ENCODE results near the gene C1orf115. TPM values are rescaled to one million over a fixed set of nuclear protein-coding genes. Genes with fewer than 3 reads are reported as not detected.

Gene C1orf115
- total RNA-seq, 2 experiments from 2014 or later = 0.73 to 0.76 TPM

DNA sequence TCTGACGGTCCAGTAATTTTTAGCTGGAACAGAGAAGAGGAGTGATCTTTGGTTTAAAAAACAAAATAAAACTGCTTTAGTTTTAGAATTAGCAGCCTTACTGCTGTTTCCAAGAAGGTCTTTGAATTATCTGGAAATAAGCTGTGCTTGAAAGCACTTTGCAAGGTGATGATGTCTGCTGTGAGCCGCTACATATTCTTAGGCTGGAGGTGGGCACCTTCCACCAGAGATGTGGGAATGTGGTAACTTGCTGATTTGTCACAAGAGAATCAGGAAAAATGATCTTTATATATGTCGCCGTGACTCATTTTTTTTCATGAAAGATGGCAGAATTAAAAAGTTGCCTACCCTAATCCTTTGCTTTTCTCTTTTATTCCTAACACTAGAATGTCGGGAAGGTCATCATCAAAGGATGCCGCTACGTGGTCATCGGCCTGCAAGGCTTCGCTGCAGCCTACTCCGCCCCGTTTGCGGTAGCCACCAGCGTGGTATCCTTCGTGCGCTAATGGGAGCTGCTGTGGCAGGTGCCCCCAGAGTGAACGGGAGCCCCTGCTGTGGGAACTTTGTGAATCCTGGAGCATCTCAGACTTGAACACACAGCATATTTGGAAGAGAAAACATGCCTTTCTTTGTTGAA lies 6.2 kb downstream of the C1orf115 start:
- Mint-ChIP-seq H3K4me3 (no peak overlapping the region), H3K4me1 (ENCODE audit: low read depth) (no peaks in the 10 kb centered on the region), H3K9me3 (no peaks in the 10 kb centered on the region), H3K27ac (no peak overlapping the region), H3K36me3 (no peaks in the 10 kb centered on the region), H3K27me3 (no peaks in the 10 kb centered on the region)
- ChIA-PET POLR2A (no interaction called here), CTCF (no interaction called here)
- DNase-seq = no peak
- intact Hi-C loops (cut with micrococcal nuclease) = no loop called here

DNA sequence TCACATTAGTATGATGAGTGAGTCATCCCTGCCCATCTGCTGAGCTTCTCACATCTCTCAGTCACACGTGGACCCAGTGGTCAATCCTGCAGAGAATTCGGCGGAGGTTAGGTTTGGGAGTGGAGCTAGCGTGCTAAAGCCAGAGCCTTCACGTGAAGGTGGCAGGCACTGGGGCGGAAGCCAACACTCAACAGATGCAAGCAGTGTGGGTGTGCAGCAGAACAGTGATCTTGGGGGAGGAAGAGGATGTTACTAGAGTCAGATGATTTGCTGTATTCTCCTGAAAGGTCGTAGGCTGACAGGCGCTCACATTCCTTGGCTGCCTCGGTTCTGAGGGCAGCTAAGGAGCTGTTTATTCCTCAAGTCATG lies 6.7 kb downstream of the C1orf115 start:
- H3K4me1 Mint-ChIP-seq (ENCODE audit: low read depth) = no peaks in the 10 kb centered on the region
- no peak for DNase-seq
- POLR2A ChIA-PET = no interaction called here
- CTCF ChIA-PET = no interaction called here
- no peaks in the 10 kb centered on the region for H3K9me3 Mint-ChIP-seq
- no peaks in the 10 kb centered on the region for H3K27me3 Mint-ChIP-seq
- no peak overlapping the region for H3K27ac Mint-ChIP-seq
- intact Hi-C loops (cut with micrococcal nuclease) = no loop called here
- H3K4me3 Mint-ChIP-seq = no peak overlapping the region
- no peaks in the 10 kb centered on the region for H3K36me3 Mint-ChIP-seq

DNA sequence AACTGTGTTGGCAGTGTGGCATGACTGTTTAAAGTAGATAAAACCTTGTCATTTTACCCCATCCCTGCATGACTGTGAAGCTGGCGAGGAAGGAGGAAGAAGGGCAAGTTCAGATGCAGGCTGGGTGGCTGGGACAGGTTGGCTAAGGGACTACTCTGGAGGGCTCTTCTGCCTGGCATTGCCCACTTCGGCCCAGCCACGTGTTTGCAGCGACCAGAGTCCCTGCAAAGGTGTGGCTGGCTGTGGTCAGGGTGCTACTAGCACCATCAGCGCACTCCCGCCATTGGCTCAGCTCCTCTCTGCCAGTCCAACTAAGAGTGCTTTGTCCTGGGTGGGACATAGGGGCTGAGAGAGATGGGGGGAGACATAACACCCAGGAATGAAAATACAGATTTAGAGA lies 7.2 kb downstream of the C1orf115 start:
- H3K4me3 Mint-ChIP-seq = no peak overlapping the region
- no peaks in the 10 kb centered on the region for H3K36me3 Mint-ChIP-seq
- no peak for DNase-seq
- ChIA-PET CTCF (no interaction called here), POLR2A (no interaction called here)
- no peaks in the 10 kb centered on the region for H3K9me3 Mint-ChIP-seq
- peaks cover 3% of the 10 kb centered on the region for H3K27me3 Mint-ChIP-seq
- H3K27ac Mint-ChIP-seq = no peak overlapping the region
- H3K4me1 Mint-ChIP-seq (ENCODE audit: low read depth) = no peaks in the 10 kb centered on the region
- intact Hi-C loops (cut with micrococcal nuclease) = no loop called here

DNA sequence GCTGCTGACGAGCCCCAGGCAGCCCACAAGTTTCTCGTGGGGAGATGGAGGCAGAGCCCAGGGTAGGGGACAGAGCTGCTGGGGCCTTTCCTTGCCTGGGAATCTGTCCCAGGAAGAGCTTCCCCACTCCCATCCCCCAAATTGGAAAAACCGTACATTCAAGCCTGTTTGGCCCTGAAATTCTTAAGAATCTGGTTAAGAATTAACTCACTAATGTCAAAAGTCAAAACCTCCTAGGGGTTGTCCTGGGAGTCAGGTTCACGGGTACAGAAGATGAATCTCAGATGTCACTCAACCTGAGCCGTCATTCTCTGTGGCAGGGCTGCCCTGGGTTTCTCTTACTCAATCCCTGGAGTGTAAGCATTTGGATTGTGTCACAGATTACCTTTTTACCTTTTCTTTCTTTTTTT lies 8.4 kb downstream of the C1orf115 start:
- Mint-ChIP-seq H3K27me3 (peaks cover 7% of the 10 kb centered on the region), H3K27ac (no peak overlapping the region), H3K4me3 (no peak overlapping the region), H3K9me3 (no peaks in the 10 kb centered on the region), H3K4me1 (ENCODE audit: low read depth) (no peaks in the 10 kb centered on the region), H3K36me3 (no peaks in the 10 kb centered on the region)
- DNase-seq = no peak
- intact Hi-C loops (cut with micrococcal nuclease) = no loop called here
- CTCF ChIA-PET = interaction anchor here (0.7 kb wide), 1 partner anchor 19 kb away, joined by 3 read pairs; no protein-coding TSS in a partner anchor
- POLR2A ChIA-PET = no interaction called here

DNA sequence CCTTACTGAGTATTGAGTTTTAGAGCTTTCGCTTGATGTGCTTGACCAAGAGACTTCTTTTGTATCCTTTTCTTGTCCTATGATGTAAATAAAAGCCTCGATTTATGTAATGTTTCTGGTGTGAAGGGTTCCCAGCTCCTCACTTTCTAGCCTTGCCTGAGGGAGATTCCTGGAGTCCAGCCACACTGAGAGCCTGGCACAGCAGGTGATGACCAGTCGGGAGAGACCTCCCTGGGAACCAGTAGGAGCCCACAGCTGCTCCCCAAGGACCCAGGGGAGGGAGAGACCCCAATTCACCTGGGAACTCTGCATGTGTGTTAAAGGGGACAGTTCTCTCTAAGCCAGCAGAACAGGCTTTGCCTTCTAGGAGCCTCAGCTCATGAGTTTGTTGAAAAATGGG lies 8.9 kb downstream of the C1orf115 start:
- Mint-ChIP-seq H3K4me3 (no peak overlapping the region), H3K27me3 (peaks cover 9% of the 10 kb centered on the region), H3K36me3 (no peaks in the 10 kb centered on the region), H3K27ac (no peak overlapping the region), H3K9me3 (no peaks in the 10 kb centered on the region), H3K4me1 (ENCODE audit: low read depth) (no peaks in the 10 kb centered on the region)
- intact Hi-C loops (cut with micrococcal nuclease) = no loop called here
- ChIA-PET CTCF (interaction anchor here (0.7 kb wide), 1 partner anchor 19 kb away, joined by 3 read pairs; no protein-coding TSS in a partner anchor), POLR2A (no interaction called here)
- no peak for DNase-seq

DNA sequence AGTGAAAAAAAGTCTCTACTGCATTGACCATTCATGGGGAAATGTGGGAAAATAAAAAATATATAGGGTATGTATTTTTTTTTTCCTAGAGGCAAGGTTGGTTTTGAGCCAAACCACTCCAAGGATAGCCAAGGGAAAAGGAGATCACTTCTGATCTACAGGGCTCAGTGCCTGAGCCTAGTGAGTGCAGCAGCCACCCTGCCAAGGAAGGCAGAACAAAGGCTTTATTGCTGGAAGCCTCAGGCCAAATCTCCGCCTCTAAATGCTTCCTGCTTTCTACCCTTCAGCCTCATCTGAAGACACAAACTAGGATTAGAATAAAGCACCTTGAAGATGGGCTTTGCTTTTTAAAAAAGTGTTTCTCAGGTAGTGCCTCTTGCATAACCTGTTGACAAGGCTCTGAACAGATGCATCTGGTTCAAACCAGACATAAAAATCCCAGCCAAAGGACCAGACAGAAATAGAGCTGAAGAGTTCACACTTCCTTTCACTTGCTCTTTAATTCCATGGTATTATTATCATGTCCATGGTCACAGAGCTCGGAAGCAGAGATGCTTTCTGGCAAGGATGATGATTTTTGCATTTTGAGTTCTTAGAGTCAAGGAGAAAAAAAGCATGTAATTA lies 10.5 kb downstream of the C1orf115 start:
- Mint-ChIP-seq H3K9me3 (no peaks in the 10 kb centered on the region), H3K4me3 (no peak overlapping the region), H3K27me3 (peaks cover 11% of the 10 kb centered on the region), H3K27ac (no peak overlapping the region), H3K36me3 (no peaks in the 10 kb centered on the region), H3K4me1 (ENCODE audit: low read depth) (no peaks in the 10 kb centered on the region)
- ChIA-PET POLR2A (no interaction called here), CTCF (interaction anchor here (0.9 kb wide), 1 partner anchor 33 kb away, joined by 3 read pairs; no protein-coding TSS in a partner anchor)
- intact Hi-C loops (cut with micrococcal nuclease) = no loop called here
- DNase-seq = no peak

DNA sequence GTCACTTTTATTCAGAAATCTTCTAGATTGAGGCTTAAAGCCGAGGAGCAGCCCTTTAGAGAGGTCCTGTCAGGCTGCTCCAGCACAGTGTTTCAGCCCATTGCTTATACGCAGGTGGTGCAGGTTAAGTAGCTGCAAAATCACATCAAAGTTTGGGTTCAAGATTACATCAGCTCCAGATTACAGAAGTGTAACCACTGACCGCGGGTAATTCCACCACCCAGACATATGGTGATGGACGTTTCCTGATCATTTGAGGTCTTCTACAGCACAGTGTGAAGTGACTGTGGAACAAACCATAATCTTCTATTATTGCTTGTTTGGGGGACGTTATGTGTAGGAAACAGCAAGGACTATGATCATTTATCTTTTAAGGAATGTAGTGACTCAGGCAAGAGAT lies 11.8 kb downstream of the C1orf115 start:
- H3K36me3 Mint-ChIP-seq = no peaks in the 10 kb centered on the region
- CTCF ChIA-PET = interaction anchor here (2.2 kb wide), 1 partner anchor 73 kb away, joined by 5 read pairs; no protein-coding TSS in a partner anchor

DNA sequence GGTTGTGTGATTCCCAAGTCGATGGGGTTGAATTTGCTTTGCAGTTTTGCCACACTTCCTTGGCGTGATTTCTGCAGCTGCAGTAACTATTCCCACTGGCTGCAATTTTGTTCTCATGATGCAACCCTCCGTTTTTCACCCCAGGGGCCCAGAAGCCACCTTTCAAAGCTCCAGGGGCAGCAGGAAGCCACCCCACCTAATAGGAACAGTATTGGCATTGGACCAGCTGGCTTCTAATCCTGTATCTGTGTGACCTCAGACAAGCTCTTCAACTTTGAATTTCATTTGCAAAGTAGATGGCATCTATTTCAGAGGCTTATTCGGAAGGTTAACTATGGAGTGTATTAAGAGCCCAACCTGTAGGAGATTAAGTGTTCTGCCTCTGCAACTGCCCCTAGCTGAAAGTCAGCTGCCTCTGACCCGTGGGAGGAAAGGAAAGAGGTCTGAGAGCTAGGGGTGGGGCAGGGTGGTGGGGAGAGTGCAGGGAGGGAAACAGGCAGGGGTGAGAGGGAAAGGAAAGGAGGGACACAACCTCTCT lies 12.6 kb downstream of the C1orf115 start:
- H3K36me3 Mint-ChIP-seq = no peaks in the 10 kb centered on the region

More for the DNA sequence above, 11.8 kb downstream of the C1orf115 start:
- POLR2A ChIA-PET = no interaction called here
- Mint-ChIP-seq H3K4me1 (ENCODE audit: low read depth) (no peaks in the 10 kb centered on the region), H3K4me3 (no peak overlapping the region), H3K27me3 (peaks cover 11% of the 10 kb centered on the region), H3K9me3 (no peaks in the 10 kb centered on the region), H3K27ac (no peak overlapping the region)
- intact Hi-C loops (cut with micrococcal nuclease) = no loop called here
- DNase-seq = no peak

DNA sequence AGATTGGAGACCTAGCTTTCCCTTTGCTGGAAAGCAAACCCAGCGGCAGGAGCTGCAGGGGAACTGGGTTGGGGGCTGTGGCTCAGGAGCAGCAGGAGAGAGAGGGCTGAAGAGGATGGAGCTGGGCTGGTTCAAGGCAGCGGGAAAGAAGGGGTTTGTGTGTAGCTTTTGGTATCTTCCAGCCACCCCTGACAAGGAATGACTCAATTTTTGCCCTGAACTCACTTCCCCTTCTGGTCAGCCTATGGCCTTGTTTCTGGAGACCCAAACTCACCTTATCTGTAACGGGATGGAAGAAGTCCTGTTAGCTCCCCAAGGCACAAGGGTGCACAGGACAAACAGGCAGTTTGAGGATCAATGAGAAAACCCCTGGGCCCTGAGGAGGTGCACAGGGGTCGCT lies 13.1 kb downstream of the C1orf115 start:
- H3K4me3 Mint-ChIP-seq = no peak overlapping the region
- POLR2A ChIA-PET = no interaction called here
- no peaks in the 10 kb centered on the region for H3K36me3 Mint-ChIP-seq
- CTCF ChIA-PET = interaction anchor here (2.2 to 2.6 kb wide), 2 partner anchors 30 to 72 kb away, joined by 5 to 15 read pairs; no protein-coding TSS in a partner anchor
- DNase-seq = no peak
- intact Hi-C loops (cut with micrococcal nuclease) = no loop called here
- H3K27me3 Mint-ChIP-seq = peaks cover 11% of the 10 kb centered on the region
- no peak overlapping the region for H3K27ac Mint-ChIP-seq
- H3K9me3 Mint-ChIP-seq = no peaks in the 10 kb centered on the region
- no peaks in the 10 kb centered on the region for H3K4me1 Mint-ChIP-seq (ENCODE audit: low read depth)

More for the DNA sequence above, 12.6 kb downstream of the C1orf115 start:
- no peaks in the 10 kb centered on the region for H3K4me1 Mint-ChIP-seq (ENCODE audit: low read depth)
- CTCF ChIA-PET = interaction anchor here (2.2 to 2.6 kb wide), 2 partner anchors 31 to 72 kb away, joined by 5 to 15 read pairs; no protein-coding TSS in a partner anchor
- no peaks in the 10 kb centered on the region for H3K9me3 Mint-ChIP-seq
- peaks cover 11% of the 10 kb centered on the region for H3K27me3 Mint-ChIP-seq
- no peak overlapping the region for H3K4me3 Mint-ChIP-seq
- POLR2A ChIA-PET = no interaction called here
- intact Hi-C loops (cut with micrococcal nuclease) = no loop called here
- DNase-seq = no peak
- no peak overlapping the region for H3K27ac Mint-ChIP-seq

DNA sequence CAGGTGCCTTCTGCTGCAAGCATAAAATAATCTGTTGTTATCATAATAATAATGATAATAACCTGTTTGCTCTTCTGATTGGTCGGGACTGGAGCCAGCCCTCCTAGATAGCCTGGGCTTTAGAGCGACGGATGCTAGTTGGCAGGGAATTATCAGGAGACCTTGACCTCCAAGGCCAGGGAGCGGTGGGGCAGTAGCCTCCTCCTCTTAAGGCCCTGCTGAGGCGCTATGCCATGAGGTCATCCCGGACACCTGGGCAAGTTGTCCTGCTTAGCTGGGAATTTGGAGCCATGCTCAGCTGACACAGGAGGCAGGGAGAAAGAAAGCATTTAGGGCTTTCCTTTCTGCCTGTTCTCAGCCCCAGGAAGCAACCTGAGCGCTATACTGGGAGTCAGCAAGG lies 15.6 kb downstream of the C1orf115 start:
- H3K27me3 Mint-ChIP-seq = peaks cover 11% of the 10 kb centered on the region
- intact Hi-C loops (cut with micrococcal nuclease) = no loop called here
- CTCF ChIA-PET = interaction anchor here (1.2 kb wide), 1 partner anchor 27 kb away, joined by 3 read pairs; no protein-coding TSS in a partner anchor
- no peaks in the 10 kb centered on the region for H3K9me3 Mint-ChIP-seq
- POLR2A ChIA-PET = no interaction called here
- DNase-seq = no peak
- H3K27ac Mint-ChIP-seq = no peak overlapping the region
- no peaks in the 10 kb centered on the region for H3K4me1 Mint-ChIP-seq (ENCODE audit: low read depth)
- no peak overlapping the region for H3K4me3 Mint-ChIP-seq
- no peaks in the 10 kb centered on the region for H3K36me3 Mint-ChIP-seq

DNA sequence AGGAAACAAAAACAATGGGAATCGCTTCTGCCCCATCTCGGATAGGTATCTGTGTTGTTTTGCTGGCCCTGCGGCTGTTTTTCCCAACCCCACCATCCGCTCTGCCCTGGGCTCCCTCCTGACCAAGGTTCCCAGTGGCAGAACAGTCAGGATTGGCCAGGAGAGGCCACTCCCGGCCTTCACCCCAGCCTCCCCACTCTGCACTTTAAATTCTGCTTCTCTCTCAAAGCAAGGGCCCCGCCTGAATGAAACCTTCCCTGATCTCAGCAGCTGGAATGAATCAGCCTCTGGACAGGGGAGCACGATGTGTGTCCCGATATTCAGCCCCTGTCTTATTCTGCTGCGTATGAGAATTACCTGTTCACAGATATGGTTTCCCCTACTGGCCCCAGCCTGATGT lies 16.3 kb downstream of the C1orf115 start:
- Mint-ChIP-seq H3K9me3 (no peaks in the 10 kb centered on the region), H3K4me3 (no peak overlapping the region), H3K27me3 (peaks cover 11% of the 10 kb centered on the region), H3K36me3 (no peaks in the 10 kb centered on the region), H3K4me1 (ENCODE audit: low read depth) (no peaks in the 10 kb centered on the region), H3K27ac (no peak overlapping the region)
- CTCF ChIA-PET = interaction anchor here (1.2 kb wide), 1 partner anchor 27 kb away, joined by 3 read pairs; no protein-coding TSS in a partner anchor
- intact Hi-C loops (cut with micrococcal nuclease) = no loop called here
- DNase-seq = no peak
- POLR2A ChIA-PET = no interaction called here

DNA sequence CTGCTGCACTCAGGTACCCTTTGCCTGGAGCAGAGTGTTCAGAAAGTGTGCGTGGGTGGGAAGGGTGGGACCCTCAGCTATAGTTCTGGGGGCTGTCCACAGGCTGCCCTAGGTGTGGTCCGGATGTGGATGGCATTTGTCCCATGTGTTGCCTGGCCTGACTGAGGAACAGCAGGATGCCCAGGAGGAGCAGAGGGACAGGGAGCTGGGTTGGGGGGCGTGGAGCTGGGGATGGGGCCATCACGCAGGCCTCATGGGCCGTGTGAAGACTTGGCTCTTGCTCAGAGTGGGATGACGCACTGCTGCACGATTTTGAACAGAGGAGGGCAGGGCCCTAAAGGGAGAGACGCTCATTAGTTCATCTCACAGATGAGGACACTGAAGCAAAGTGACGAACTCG lies 17.0 kb downstream of the C1orf115 start:
- peaks cover 10% of the 10 kb centered on the region for H3K27me3 Mint-ChIP-seq
- no peaks in the 10 kb centered on the region for H3K9me3 Mint-ChIP-seq
- DNase-seq = no peak
- ChIA-PET POLR2A (no interaction called here), CTCF (no interaction called here)
- no peak overlapping the region for H3K27ac Mint-ChIP-seq
- H3K4me1 Mint-ChIP-seq (ENCODE audit: low read depth) = no peaks in the 10 kb centered on the region
- intact Hi-C loops (cut with micrococcal nuclease) = no loop called here
- H3K4me3 Mint-ChIP-seq = no peak overlapping the region
- no peaks in the 10 kb centered on the region for H3K36me3 Mint-ChIP-seq

DNA sequence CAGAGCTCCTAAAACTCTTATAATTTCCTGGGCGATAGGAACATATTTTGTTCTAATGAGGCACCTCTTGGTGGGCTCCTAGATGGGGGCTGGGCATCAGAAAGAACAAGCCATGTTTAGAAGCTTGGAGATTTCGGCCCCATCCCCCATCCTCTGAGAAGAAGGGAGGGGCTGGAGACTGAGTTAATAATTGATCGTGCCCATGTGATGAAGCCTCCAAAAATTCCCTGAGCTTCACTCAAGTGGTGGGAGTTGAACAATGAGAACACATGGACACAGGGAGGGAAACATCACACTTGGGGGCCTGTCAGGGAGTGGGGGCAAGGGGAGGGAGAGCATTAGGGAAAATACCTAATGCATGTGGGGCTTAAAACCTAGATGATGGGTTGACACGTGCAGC lies 18.1 kb downstream of the C1orf115 start:
- H3K27me3 Mint-ChIP-seq = peaks cover 4% of the 10 kb centered on the region
- intact Hi-C loops (cut with micrococcal nuclease) = no loop called here
- H3K27ac Mint-ChIP-seq = no peak overlapping the region
- no peaks in the 10 kb centered on the region for H3K4me1 Mint-ChIP-seq (ENCODE audit: low read depth)
- ChIA-PET POLR2A (no interaction called here), CTCF (no interaction called here)
- H3K9me3 Mint-ChIP-seq = no peaks in the 10 kb centered on the region
- H3K36me3 Mint-ChIP-seq = no peaks in the 10 kb centered on the region
- DNase-seq = no peak
- no peak overlapping the region for H3K4me3 Mint-ChIP-seq
